Mesendoderm (in vitro differentiated cells): Measurements from ENCODE around the gene RNF213.
A peak's percentile ranks its signal among the peaks of the same experiment; 100 is the strongest.

Experiments used
- DNase-seq: peaks from one replicate; pipeline ENCODE4 v3.0.0; 2013
- H2AK5ac ChIP-seq: 2 replicates; pipeline ENCODE4 v1.6.1; 2013; ENCODE audit warnings: low read length, inconsistent platforms
- H2BK120ac ChIP-seq: 2 replicates; pipeline ENCODE4 v1.6.1; 2013; ENCODE audit warnings: low read depth, mild to moderate bottlenecking, low read length, moderate library complexity, mixed read lengths
- H2BK15ac ChIP-seq: replicated peaks from 2 replicates; pipeline ENCODE4 v1.6.1; 2013; ENCODE audit warnings: low read depth, mild to moderate bottlenecking, moderate library complexity
- H2BK5ac ChIP-seq: 2 replicates; pipeline ENCODE4 v1.6.1; 2013; ENCODE audit warnings: low read length, inconsistent platforms
- H3K18ac ChIP-seq: 2 replicates; pipeline ENCODE4 v1.6.1; 2013; ENCODE audit warnings: mild to moderate bottlenecking, low read length, mixed read lengths
- H3K23ac ChIP-seq: one replicate; pipeline ENCODE4 v1.6.1; 2013; ENCODE audit warnings: low read length
- H3K27ac ChIP-seq: 2 replicates; pipeline ENCODE4 v1.5.1; 2013; ENCODE audit warnings: low read depth, mild to moderate bottlenecking, inconsistent platforms, low read length, moderate library complexity
- H3K27me3 ChIP-seq: 2 replicates; pipeline ENCODE4 v1.6.1; 2013; ENCODE audit warnings: low read length, control low read depth, mild to moderate bottlenecking, inconsistent platforms; ENCODE audit not compliant: insufficient read depth, poor library complexity
- H3K36me3 ChIP-seq: 2 replicates; pipeline ENCODE4 v1.6.1; 2013; ENCODE audit warnings: low read length, inconsistent platforms; ENCODE audit not compliant: control insufficient read depth, insufficient read depth
- H3K4ac ChIP-seq: one replicate; pipeline ENCODE4 v1.6.1; 2013; ENCODE audit warnings: low read depth, mild to moderate bottlenecking, low read length, moderate library complexity
- H3K4me1 ChIP-seq: 2 replicates; pipeline ENCODE4 v1.6.1; 2013; ENCODE audit warnings: low read depth, low read length, inconsistent platforms; ENCODE audit not compliant: control insufficient read depth
- H3K4me2 ChIP-seq: 2 replicates; pipeline ENCODE4 v1.6.1; 2013; ENCODE audit warnings: low read length
- H3K4me3 ChIP-seq: 2 replicates; pipeline ENCODE4 v1.5.1; 2013; ENCODE audit warnings: mild to moderate bottlenecking, low read length
- H3K56ac ChIP-seq: one replicate; pipeline ENCODE4 v1.6.1; 2013; ENCODE audit warnings: low read length
- H3K79me1 ChIP-seq: 2 replicates; pipeline ENCODE4 v1.6.1; 2013; ENCODE audit warnings: low read length, inconsistent platforms
- H3K79me2 ChIP-seq: 2 replicates; pipeline ENCODE4 v1.6.1; 2013; ENCODE audit warnings: mild to moderate bottlenecking, low read length; ENCODE audit not compliant: control insufficient read depth, insufficient read depth
- H3K9ac ChIP-seq: 2 replicates; pipeline ENCODE4 v1.6.1; 2013; ENCODE audit warnings: low read length, inconsistent platforms
- H4K5ac ChIP-seq: one replicate; pipeline ENCODE4 v1.6.1; 2013; ENCODE audit warnings: low read length
- H4K8ac ChIP-seq: one replicate; pipeline ENCODE4 v1.6.1; 2013; ENCODE audit warnings: low read depth, mild to moderate bottlenecking, control low read depth, low read length, moderate library complexity
- WGBS: extraction: QIAGEN DNeasy Blood & Tissue Kit; methylation state at CpG from one replicate; pipeline ENCODE4 v1.1.7; 2013; ENCODE audit warnings: low lambda C conversion rate, missing lambda C conversion rate; ENCODE audit not compliant: insufficient coverage; ENCODE audit errors: extremely low coverage; 5-methylcytosine and 5-hydroxymethylcytosine counted together

The RNF213 gene

GRCh38 chr17:80441133-80441578 lies 180.5 kb downstream of the RNF213 start:
- Histone ChIP-seq H3K79me1 (no peaks in the 10 kb centered on the region), H2BK5ac (no peak overlapping the region), H3K4me1 (no peaks in the 10 kb centered on the region), H2AK5ac (no peak overlapping the region), H3K23ac (no peak overlapping the region), H3K9ac (no peak overlapping the region), H3K4me3 (no peak overlapping the region), H4K8ac (no peak overlapping the region), H3K4me2 (no peak overlapping the region), H3K79me2 (no peaks in the 10 kb centered on the region), H3K18ac (no peak overlapping the region), H3K27me3 (no peaks in the 10 kb centered on the region), H3K56ac (no peak overlapping the region), H3K36me3 (no peaks in the 10 kb centered on the region), H2BK15ac (no peak overlapping the region), H3K4ac (no peak overlapping the region), H4K5ac (no peak overlapping the region), H3K27ac (no peak overlapping the region), H2BK120ac (no peak overlapping the region)
- DNase-seq, result peak; percentile 73
- WGBS, result no CpG with 5 or more reads among the region's 14 CpGs

- Histone ChIP-seq H3K4me3 (no peak overlapping the region), H2AK5ac (no peak overlapping the region), H3K4ac (no peak overlapping the region), H3K4me2 (no peak overlapping the region), H3K23ac (no peak overlapping the region), H2BK15ac (no peak overlapping the region), H3K4me1 (no peaks in the 10 kb centered on the region), H3K79me1 (no peaks in the 10 kb centered on the region), H3K9ac (no peak overlapping the region), H3K79me2 (no peaks in the 10 kb centered on the region), H3K18ac (no peak overlapping the region), H2BK5ac (no peak overlapping the region), H3K27ac (no peak overlapping the region), H4K8ac (no peak overlapping the region), H3K36me3 (no peaks in the 10 kb centered on the region), H2BK120ac (no peak overlapping the region), H4K5ac (no peak overlapping the region), H3K56ac (no peak overlapping the region), H3K27me3 (no peaks in the 10 kb centered on the region)
- DNase-seq, result no peak
- no CpG with 5 or more reads among the region's 14 CpGs for WGBS
These were observed 181.1 kb downstream of the RNF213 start for GRCh38 chr17:80441598-80442322.

GRCh38 chr17:80442323-80442659 lies 181.6 kb downstream of the RNF213 start:
- Histone ChIP-seq H4K8ac (no peak overlapping the region), H4K5ac (no peak overlapping the region), H3K9ac (no peak overlapping the region), H2BK5ac (no peak overlapping the region), H3K4me2 (no peak overlapping the region), H3K4me3 (no peak overlapping the region), H3K4me1 (no peaks in the 10 kb centered on the region), H3K56ac (no peak overlapping the region), H2AK5ac (no peak overlapping the region), H3K27me3 (no peaks in the 10 kb centered on the region), H3K18ac (no peak overlapping the region), H3K23ac (no peak overlapping the region), H3K27ac (no peak overlapping the region), H3K79me2 (no peaks in the 10 kb centered on the region), H3K4ac (no peak overlapping the region), H2BK15ac (no peak overlapping the region), H2BK120ac (no peak overlapping the region), H3K36me3 (no peaks in the 10 kb centered on the region), H3K79me1 (no peaks in the 10 kb centered on the region)
- no CpG with 5 or more reads among the region's 12 CpGs for WGBS
- no peak for DNase-seq

- Histone ChIP-seq H2BK15ac (no peak overlapping the region), H3K79me2 (no peaks in the 10 kb centered on the region), H3K18ac (no peak overlapping the region), H2BK120ac (no peak overlapping the region), H2BK5ac (no peak overlapping the region), H3K27ac (no peak overlapping the region), H3K27me3 (no peaks in the 10 kb centered on the region), H3K23ac (no peak overlapping the region), H4K8ac (no peak overlapping the region), H4K5ac (no peak overlapping the region), H3K4ac (no peak overlapping the region), H3K36me3 (no peaks in the 10 kb centered on the region), H3K4me3 (no peak overlapping the region), H2AK5ac (no peak overlapping the region), H3K4me1 (no peaks in the 10 kb centered on the region), H3K4me2 (no peak overlapping the region), H3K79me1 (no peaks in the 10 kb centered on the region), H3K9ac (no peak overlapping the region), H3K56ac (no peak overlapping the region)
- WGBS, result no CpG with 5 or more reads among the region's 4 CpGs
- DNase-seq, result no peak
These were observed 182.1 kb downstream of the RNF213 start for GRCh38 chr17:80442764-80443163.

GRCh38 chr17:80443498-80443897 lies 182.8 kb downstream of the RNF213 start:
- Histone ChIP-seq H3K4me1 (no peaks in the 10 kb centered on the region), H3K27me3 (no peaks in the 10 kb centered on the region), H4K5ac (no peak overlapping the region), H3K4me2 (no peak overlapping the region), H2AK5ac (no peak overlapping the region), H3K9ac (no peak overlapping the region), H3K79me1 (no peaks in the 10 kb centered on the region), H3K4ac (no peak overlapping the region), H3K23ac (no peak overlapping the region), H2BK15ac (no peak overlapping the region), H3K56ac (no peak overlapping the region), H2BK5ac (no peak overlapping the region), H3K27ac (no peak overlapping the region), H3K4me3 (no peak overlapping the region), H3K18ac (no peak overlapping the region), H4K8ac (no peak overlapping the region), H3K36me3 (no peaks in the 10 kb centered on the region), H2BK120ac (no peak overlapping the region), H3K79me2 (no peaks in the 10 kb centered on the region)
- WGBS, result no CpG with 5 or more reads among the region's 12 CpGs
- DNase-seq, result no peak
